ENCODE measurements around the gene TBC1D17.
A peak's percentile ranks its signal among the peaks of the same experiment; 100 is the strongest.

TBC1D17 gene

DNA sequence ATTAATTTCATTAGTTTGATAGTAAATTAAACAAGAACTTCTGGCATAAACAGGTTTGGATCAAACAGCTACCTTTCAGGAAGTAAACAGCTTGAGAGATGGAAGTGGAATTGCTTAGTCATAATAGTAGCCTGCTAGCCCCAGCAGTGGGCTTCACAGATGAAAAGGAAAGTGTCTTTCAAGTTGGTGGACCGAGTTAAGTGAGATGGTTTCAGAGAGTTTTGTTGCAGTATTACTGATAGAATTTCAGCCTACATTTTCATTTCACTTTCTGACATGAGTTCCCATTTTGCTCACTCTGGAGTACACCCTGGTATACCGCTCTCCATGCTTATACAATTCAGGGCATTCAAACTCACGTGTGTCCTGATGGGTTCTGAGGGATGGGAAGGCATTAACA, 28.6 kb upstream of the TBC1D17 start:
- DNase-seq (ENCODE audit: low spot score): no peak

DNA sequence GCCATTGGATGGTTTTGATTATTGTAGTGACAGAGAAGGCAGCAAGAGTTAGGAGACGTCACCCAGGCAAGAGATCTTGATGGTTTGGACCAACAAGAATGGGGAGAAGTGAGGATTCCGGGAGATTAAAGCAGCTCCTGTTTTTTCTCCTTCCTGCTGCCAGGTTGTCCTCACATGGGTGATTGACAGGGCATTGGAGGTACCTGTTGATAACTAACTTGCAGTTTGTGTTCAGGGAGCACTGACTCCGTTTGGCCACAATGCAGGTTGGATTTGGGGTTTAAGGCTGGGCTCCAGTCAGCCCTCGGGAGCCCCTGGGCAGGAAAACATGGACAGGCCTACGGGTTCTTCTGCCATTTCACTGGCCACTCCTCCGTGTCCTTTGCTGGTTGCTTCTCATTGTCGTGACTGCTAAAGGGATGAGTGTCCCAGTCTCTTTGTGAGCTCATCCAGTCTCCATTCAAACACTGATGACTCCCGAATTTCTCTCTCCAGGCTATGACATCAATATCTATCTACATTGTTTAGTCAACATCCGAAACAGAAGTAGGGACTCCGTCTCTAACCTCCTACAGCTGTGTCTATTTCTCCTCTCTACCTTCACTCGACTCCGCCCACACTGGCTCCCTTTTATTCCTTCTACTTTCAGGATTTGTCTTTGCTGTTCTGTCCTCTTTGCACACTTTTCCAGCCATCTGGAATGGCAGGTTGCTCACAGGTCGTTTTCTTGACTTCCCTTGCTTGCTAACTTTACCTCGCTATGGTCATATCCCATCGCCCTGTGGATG, 27.9 kb upstream of the TBC1D17 start:
- DNase-seq (ENCODE audit: low spot score): no peak

DNA sequence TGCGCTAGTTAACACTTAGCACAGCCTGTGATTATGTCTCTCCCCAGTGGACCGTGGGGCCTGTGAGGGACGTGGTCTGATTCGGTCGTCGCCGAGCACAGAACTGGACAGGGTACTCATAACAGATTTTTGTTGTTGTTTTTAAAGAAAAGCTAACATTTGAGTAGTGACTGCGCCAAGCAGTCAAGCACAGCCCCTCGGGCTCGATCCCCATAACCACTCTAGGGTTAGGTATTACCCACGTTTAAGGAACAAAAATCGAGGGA, 27.3 kb upstream of the TBC1D17 start:
- no peak for DNase-seq (ENCODE audit: low spot score)

DNA sequence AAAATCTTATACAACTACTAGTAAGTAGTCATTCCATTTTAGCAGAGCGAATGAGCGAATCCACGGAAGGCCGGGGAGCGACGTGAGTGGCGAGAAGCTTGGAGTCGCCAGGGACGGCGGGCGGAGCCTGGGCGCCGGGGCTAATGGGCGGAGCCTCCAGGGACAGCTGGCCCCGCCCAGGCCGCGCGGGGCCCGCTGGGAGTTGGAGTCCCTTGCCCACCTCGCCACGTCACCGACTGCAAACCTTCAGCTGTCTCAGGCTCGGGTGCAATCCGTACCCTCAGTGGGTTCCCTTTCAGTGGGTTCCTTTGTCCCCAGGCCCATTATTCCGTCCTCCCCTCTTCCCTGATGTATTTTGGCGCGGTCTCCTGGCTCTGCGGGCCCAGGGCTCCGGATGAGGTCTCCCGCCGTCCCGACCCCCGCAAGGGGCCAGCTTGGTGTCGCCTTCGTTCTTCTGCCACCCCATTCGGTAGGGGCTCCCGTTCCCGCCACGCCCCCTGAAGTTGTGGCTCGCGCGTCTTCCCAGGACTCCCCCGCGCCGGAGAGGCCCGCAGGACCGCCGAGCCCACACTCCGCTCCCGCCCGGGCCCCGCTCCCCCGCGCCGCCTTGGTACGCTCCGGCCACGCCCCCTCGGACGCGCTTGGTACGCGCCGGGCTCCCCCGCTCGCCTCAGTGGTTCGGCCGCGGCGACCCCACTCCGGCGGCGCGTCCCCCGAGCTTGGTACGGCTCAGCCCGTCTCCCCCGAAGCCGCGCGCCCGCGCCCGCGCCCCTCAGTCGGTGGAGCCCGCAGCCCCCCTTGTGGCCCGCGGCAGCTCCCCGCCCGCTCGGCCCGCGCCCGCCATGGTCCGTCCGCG, 26.8 kb upstream of the TBC1D17 start, which contains the start of gene PTOV1:
Gene PTOV1 (plus strand): TSS at position 673 of the 856 bp plus-strand sequence.
- DNase-seq (ENCODE audit: low spot score): peak; percentile 95

DNA sequence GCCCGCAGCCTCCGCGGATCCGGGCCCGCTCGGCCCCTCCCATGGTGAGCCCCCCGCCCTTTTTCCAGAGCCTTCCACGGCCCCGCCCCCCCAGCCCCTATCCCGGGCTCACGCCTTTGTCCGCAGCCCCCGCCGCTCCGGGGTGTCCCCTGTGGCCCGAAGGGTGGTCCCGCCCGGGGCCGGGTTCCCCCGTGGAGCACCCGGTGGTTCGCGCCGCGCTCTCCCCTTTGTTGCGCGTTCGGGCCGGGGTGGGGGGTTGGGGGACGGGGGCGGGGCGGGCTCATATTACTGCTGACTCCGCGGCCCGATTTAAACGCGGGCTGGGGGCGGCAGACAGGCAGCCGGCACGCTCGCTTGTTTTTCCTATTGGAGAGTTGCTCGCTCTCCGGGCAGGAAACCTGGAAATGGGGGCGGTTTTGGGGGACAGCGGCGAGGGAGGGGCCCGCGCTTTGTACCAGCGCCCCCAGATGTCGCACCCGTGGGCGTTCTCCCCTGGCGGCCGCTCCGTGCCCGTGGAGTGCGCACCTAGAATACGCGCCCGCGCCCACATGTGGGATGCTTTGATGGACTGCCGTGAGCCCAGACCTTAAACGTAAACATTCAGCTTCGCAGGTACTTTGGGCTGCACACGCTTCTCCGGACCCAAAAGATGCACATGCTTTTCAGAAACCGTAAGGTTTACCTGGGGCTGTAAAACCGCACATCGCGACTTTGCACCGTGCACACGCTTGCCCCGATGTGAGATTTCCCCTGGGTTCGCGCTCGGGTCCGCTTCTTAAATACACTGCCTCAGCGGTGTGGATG, 25.8 kb upstream of the TBC1D17 start:
- DNase-seq (ENCODE audit: low spot score): no peak

DNA sequence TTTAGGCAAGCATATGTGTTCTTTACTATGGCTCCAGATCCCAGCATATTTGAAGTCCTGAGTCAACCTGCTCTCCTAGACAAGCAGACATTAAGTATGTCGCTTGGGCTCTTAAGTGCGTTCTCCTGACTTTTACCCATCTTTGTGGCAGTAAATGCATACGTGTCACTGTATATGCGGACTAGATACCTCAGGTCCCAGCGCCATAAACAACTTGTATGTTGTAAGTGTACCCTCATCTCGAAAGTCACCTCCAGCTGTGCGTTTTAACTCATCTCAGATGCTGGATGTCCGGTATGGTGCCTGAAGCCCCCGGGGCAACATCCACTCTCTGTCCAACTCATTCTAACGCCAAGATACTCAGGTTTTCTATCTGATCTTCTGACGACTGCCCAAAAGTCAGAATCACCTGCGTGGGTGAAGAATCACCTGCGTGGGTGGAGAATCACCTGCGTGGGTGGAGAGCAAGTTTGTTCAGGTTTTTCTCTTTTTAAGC, 24.8 kb upstream of the TBC1D17 start:
- no peak for DNase-seq (ENCODE audit: low spot score)

DNA sequence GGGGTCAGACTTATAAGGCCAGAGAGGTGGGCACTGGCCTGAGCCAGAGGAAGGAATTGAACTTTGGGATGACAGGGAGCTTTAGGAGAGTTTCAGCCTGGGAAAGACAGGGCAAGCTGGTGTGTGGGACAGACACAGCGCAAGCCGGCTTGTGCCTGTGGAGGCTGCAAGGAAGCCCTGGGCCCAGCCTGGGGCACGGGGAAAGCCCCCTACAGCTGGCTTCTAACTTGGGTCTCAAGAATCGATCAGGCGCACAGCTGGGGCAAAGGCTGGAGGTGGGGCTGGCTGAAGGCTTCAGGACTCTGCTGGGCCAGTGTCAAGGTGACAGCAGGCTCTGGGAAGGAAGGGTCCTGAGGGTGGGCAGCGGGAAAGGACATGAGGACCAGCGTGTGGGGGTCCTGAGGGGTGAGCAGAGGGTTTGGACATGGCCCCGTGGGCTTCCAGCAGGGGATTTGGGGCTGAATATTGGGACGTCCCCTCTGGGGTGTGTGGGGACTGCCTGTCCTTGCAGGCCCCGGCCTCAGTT, 23.6 kb upstream of the TBC1D17 start:
- no peak for DNase-seq (ENCODE audit: low spot score)

DNA sequence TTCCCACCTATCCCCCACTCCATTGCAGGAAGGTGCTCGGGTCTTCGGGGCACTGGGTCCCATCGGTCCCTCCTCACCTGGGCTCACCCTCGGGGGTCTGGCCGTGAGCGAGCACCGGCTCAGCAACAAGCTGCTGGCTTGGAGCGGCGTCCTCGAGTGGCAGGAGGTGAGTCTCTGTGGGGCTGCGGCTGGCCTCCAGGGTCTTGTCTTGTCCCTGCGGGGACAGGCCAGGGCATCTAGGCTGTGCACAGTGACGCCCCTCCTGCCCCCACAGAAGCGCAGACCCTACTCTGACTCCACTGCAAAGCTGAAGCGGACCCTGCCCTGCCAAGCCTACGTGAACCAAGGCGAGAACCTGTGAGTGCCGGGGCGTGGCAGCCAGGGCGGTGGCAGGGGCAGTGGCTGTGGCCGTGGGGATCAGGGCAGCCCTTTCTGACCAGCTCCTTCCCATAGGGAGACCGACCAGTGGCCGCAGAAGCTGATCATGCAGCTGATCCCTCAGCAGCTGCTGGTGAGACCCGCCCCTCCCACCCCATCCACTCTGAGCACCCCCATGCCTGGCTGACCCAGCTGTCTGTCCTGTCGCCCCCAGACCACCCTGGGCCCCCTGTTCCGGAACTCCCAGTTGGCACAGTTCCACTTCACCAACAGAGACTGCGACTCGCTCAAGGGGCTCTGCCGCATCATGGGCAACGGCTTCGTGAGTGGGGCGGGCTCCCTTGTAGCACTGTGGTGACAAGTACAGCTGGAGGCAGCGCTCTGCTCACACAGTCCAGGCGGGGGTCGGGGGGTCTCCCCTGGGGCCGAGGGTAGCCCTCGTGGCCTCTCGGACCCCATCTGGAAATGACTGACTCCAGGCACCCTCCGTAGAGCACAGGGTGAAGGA, 22.9 kb upstream of the TBC1D17 start:
- DNase-seq (ENCODE audit: low spot score): no peak

DNA sequence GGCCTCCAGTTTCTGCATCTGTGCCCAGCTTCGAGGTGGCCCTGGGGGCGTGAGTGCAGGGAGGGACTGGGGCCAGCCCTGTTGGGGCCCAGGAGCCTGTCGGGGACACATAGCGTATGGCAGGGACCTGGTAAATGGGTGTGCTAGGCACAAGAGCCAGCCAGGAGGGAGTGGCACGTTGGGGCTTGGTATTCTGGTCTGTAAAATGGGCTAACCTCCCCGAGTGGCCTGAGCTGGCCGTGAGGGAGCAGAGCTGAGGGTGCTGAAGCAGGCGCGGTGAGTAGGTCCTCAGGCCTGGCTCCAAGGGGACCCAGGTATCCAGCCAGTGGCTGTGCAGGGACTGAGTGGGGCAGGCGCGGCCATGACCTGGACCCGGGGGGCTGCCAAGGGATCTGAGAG, 22.2 kb upstream of the TBC1D17 start:
- DNase-seq (ENCODE audit: low spot score): no peak

DNA sequence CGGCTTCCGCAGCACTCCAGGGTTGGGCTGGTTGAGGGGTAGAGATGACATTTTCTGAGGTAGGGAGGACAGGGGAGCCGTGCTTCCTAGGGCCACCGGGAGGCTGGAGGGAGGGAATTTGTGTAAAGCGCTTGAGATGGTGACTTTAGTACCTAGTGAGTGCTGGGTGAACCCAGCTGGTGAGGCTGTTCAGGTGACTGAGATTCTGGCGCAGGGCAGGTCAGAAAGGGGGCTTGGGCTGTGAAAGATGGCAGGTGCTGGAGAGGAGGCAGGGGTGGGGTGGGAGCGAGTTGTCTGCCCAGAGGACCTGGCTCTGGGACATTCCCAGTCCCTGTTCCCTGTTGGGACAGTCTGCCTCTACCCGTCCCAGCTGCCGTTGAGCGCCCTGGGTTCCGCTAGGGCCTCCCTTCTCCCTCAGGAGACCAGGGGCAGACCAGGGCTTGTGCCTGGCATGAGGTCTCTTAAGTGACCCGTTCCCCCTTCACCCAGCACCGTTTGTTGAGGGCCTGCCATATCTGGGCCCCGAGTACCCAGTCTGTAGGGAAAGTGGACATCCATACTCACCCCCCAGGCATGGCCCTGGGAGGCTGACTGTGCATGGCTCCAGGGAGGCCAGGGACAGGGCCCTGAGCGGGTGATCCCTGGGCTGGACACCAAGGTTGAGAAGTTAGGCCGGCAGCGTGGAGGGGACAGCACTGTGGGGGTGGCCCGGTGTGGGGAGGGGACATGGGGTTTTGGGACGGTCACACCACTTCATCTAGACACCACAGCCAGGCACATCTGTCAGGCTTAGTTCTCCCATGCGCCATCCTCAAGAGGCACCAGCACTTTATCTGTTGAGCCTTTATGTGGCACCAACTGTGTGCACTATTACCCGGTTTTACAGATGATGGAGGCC, 21.6 kb upstream of the TBC1D17 start:
- no peak for DNase-seq (ENCODE audit: low spot score)

DNA sequence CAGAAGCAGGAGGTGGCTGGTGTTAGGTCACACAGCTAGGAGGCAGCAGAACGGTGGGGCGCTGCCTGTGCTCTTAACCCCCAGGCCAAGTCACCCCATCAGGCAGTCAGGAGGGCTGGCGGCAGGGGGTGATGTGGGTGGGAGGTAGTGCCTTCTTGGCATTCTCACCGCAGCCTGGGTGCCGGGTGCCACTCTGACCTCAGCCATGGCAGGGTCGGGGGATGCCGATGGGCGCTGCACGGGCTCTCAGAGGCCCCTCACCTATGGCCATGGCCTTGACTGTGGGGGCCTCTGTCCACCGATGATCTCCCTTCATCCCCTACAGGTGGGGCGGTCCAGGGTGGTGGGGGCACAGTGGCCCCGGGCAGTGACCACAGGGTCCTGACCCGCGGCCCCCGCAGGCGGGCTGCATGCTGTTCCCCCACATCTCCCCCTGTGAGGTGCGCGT, 20.9 kb upstream of the TBC1D17 start:
- no peak for DNase-seq (ENCODE audit: low spot score)

DNA sequence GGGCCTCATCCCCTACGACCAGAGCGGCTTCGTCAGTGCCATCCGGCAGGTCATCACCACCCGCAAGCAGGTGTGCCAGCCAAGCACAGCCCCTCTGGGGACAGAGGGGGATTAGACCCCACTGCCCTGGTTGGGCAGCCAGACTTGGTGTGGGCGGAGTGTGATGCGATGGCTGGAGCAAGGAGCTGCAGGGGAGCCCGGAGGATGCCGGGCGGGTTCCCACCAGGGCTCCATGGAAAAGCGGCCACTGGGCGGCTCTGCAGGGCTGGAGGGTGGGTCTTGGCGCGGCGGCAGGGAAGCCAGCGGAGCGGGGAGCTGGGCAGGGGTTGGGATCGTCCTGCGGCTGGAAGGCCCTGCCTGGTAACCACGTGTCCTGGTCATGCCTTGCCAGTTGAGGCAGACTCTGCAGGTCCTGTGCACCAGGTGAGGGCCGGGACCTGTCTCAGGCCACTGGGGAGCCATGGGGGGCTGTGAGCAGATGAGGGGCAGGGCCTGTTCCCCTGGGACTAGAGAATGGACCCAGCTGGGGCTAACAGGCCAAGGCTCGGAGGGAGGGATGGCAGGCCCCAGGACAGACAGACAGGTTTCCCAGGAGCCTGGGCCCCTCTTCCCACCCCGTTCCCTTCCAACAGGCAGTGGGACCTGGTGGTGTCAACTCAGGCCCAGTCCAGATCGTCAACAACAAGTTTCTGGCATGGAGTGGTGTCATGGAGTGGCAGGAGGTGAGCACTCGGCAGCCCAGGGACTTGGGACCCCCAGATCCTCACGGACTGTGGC, 20.3 kb upstream of the TBC1D17 start:
- DNase-seq (ENCODE audit: low spot score): no peak

DNA sequence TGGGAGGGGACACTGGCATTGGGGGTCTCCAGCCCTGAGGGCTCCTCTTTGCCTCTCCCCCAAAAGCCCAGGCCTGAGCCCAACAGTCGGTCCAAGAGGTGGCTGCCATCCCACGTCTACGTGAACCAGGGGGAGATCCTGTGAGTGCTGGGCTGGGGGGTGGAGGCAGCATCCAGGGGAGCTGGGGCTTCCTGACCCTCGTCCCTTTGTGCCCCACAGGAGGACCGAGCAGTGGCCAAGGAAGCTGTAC, 19.7 kb upstream of the TBC1D17 start:
- DNase-seq (ENCODE audit: low spot score): no peak

DNA sequence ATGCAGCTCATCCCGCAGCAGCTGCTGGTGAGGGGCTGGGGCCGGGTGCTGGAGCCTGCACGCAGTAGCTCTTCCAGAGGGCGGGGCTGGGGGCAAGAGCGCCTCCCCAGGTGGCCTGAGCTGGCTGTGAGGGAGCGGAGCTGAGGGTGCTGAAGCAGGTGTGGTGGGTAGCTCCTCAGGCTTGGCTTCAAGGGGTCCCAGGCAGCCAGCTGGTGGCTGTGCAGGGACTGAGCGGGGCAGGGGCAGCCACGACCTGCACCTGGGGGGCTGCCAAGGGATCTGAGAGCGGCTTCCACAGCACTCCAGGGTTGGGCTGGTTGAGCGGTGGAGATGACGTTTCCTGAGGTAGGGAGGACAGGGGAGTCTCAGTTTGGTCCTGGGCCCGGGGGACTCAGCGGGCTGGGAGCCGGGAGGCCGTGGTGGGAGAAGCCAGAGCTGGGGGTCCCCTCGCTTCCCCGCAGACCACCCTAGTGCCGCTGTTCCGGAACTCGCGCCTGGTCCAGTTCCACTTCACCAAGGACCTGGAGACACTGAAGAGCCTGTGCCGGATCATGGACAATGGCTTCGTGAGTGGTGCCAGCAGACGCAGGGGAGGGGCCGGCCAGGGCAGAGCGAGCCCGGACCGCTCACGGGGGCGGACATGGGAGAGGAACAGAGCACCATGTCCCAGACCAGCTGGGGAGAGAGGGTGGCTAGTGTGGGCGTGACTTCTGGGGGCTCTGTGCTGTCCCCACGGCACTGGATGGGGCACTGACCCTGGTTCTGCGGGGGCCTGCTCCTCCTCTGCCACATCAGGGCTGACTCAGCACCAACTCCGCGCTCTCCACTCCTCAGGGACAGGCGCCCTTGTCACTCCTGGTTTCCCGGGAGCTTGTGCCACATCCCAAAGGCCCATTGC, 19.2 kb upstream of the TBC1D17 start:
- no peak for DNase-seq (ENCODE audit: low spot score)

DNA sequence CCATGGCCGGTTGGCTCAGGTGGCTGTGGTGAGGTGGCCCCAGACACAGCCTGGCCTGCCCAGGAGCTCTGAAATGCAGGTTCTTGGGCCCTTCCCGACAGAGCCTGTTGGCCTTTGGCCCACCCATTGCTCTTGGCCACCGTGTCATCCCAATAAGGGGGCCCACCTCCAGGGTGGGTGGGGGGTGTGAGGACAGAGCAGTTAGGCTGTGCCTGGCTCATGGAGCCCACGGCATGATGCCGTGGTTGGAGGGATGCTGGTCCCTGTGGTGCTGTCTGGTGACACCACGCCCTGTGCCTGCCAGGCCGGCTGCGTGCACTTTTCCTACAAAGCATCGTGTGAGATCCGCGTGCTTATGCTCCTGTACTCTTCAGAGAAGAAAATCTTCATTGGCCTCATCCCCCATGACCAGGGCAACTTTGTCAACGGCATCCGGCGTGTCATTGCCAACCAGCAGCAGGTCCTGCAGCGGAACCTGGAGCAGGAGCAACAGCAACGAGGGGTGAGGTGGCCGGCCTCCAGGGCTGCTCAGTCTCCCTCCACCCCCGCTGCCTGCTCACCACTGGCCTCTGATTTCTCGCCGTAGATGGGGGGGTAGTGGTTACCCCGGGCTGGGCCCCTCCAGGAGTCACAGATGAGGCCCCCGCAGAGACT, 17.7 kb upstream of the TBC1D17 start:
- DNase-seq (ENCODE audit: low spot score): no peak

DNA sequence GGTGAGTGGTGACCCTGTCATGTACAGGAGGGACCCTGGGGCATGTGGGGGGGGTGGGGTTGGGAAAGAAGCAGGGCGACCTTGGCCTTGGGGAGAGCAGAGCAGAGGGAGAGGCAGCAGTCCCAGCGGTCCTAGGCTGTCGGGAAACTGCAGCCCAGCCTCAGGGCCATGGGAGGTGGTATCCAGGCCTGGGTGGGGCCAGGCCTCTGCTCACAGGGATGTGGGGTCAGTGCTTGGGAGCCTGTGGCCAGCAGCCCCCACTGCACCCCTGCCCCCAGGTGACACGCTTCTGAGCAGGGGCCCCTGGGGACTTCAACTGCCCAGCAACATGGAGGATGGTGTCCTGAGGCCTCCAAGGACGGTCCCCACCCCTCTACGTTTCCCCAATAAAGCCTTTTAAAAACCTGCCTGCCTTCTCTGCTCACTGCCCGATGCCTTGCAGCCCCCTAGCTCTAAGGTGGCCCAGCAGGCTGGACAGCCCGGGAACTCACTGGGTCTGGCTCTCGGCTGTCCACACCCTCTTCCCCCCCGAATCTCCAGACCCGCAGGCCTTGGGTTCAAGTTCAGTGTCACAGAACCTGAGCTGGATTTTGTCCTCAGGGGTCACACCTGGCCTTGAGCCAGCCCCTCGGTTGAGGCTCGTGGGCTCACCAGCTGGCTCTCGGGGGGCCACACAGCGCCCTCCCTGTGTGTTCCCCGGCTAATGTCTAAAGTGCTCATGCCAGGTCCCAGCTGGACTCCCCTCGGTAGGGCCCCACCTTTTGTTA, 17.0 kb upstream of the TBC1D17 start:
- no peak for DNase-seq (ENCODE audit: low spot score)

DNA sequence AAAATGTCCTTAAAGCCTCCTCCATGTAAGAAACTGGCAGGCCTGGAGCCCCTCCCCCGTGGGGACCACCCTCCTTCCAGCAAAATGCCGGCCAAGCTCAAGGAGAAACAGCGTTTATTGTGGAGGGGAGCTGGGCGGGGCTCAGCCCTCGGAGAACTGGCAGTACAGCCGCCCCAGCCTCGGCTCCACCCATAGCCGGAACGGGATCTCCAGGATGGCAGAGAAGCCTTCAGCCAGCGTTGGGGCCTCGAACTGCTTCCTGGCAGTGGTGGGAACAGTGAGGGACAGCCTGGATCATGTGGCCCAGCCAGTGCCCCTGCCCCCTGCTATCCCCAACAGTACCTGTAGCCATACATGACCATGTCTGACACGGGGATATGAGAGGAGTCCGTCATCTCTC, 16.4 kb upstream of the TBC1D17 start:
- DNase-seq (ENCODE audit: low spot score): no peak

Measured in putamen (tissue), 1 donor.